ENCODE results near the gene PTPRN2.
"Not testable (repeated sequence)": the region's sequence is repeated elsewhere in the genome, so short reads cannot be mapped to it uniquely, and the experiment has no call there.

PTPRN2 gene

DNA sequence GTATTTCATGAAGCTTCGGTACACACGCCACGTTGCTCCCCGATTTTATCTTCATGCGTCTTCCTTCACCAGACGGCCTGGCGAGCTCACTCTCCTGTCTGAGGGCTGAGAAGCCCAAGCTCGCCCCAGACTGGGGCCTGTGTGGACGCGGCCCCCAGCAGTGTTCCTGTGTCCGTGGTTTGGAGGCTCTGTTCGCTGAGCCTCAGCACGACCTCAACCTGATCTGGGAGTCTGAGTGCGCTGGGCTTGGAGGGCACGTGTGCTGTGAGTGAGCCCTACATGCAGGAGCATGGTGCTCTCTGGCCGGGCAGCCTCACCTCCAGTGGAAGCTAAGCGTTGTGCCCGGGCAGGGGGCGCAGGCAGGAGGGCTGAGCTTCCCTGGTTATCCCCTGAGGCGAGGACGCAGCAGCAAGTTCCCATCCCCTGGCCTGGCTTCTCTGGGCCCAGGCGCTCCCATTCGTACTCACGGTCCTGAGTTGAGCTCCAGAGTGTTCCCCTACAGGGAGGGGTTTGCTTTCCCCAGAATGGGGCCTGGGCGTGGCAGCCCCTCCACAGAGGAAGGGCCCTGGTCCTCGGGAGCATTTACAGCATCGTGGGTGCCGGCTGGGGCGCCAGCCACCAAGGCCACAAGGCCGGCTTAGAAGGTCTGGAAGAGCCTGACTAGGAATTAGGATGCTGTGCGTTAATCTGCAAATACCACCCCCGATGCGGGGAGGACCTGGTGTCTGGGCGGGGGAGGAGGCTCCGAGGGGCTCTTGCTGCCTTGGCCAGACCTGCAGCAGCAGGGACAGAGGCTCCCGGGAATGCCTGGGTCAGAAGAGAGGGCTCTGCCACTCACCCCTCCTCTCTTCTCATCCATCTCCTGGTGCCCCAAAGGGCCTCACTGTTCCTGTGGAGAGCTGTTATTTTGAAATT, 850.2 kb downstream of the PTPRN2 start:
- FAIRE-seq (no peak), DNase-seq (ENCODE audit: insufficient read length, low spot score) (no peak)

- no peak for DNase-seq (ENCODE audit: insufficient read length, low spot score)
- no peak for FAIRE-seq
Observed at GRCh38 chr7:157736341-157736740, 851.3 kb downstream of the PTPRN2 start.

DNA sequence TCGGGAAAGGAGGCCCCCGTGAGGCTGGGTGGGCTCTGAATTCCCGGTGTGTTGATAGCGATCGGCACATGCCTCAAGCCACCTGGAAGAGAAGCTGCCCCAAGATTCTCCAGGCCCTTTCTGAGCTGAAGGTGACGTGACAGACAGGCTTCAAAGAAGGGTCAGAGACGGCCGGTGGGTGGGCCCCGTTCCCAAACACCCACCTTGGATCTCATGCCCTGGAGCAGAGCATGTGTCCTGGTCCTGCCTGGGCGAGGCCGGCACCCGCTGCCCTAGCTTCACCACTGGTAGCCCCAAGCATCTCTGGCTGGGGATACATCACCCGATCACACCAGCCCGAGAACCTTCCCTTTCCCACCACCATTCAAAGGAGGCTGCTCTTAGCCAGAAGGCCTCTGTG, 851.8 kb downstream of the PTPRN2 start:
- no peak for FAIRE-seq
- no peak for DNase-seq (ENCODE audit: insufficient read length, low spot score)

DNA sequence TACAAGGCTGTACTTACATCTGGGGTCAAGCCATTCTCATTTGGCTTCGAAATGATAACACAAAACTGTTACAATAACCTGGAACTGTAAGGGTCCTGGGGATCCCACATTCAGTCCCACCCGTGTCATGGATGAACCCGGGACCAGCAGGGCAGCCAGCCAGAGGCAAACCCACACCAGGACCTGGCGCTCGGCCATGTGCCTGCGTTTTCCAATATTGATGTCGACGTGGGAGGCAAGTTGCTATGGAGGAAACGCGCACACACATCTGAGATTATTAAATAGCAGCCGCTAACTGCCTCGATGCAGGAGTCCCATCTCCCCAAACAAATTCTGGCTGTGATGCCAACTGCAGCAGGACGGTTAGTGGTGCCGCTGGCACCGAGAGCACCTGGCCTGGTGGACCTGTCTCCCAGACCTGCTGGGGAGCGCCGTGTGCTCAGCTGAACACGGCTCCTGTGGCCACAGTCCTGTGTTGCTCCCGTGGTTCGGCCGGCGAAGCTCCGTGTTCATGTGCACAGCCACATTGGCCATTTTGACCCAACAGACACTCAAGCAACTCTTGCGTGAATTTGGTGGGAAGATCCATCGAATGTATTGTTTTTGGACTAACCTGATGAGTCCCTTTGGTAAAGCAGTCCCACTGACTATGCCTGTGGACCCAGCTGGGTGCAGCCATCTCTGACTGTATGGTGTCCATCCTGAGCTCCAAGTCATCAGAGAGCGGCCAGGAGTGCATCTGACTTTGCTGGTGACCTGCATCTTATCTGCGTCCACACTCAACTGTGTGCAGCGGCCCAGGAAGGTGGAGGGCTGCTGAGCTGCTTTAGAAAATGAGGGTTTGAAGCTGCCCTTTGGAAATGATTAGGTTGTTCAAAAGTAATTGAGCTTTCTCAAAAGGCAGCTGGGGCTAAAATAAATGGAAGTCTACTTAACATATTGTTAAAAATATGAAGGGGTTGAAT, 852.7 kb downstream of the PTPRN2 start:
- DNase-seq (ENCODE audit: insufficient read length, low spot score) (no peak), FAIRE-seq (no peak)

GRCh38 chr7:157733760-157734395, 853.7 kb downstream of the PTPRN2 start:
- FAIRE-seq; DNase-seq (ENCODE audit: insufficient read length, low spot score): not testable (repeated sequence)

DNA sequence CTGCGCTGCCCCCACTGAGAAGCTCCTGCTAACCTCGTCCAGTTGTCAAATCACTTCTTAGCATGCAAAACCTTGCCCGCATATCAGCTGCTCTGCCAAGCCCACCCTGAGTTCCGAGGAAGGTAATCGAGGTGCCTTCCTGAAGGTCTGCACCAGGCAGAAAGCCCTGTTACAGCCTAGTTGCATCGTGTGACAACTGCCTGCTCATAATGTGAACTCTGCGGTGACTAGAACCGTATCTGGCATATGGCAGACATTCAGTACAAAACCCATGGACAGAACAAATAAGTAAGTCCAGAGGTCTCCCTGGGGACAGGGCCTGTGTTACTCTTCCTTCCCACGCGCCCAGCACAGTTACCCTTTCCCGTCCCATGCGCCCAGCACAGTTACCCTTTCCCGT, 856.5 kb downstream of the PTPRN2 start:
- no peak for DNase-seq (ENCODE audit: insufficient read length, low spot score)
- FAIRE-seq = no peak

GRCh38 chr7:157730614-157731013, 857.0 kb downstream of the PTPRN2 start:
- DNase-seq (ENCODE audit: insufficient read length, low spot score) (no peak), FAIRE-seq (no peak)

GRCh38 chr7:157729566-157729965, 858.1 kb downstream of the PTPRN2 start:
- DNase-seq (ENCODE audit: insufficient read length, low spot score) = no peak
- FAIRE-seq = no peak

GRCh38 chr7:157727964-157728615, 859.5 kb downstream of the PTPRN2 start:
- DNase-seq (ENCODE audit: insufficient read length, low spot score) (no peak), FAIRE-seq (no peak)

GRCh38 chr7:157726764-157727163, 860.9 kb downstream of the PTPRN2 start:
- DNase-seq (ENCODE audit: insufficient read length, low spot score) (no peak), FAIRE-seq (no peak)

DNA sequence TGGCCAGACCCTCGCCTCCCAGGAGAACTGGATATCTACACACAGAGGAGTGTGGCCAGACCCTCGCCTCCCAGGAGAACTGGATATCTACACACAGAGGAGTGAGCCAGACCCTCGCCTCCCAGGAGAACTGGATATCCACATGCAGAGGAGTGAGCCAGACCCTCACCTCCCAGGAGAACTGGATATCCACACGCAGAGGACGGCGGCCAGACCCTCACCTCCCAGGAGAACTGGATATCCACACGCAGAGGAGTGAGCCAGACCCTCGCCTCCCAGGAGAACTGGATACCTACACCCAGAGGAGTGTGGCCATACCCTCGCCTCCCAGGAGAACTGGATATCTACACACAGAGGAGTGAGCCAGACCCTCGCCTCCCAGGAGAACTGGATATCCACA, 862.3 kb downstream of the PTPRN2 start:
- not testable (repeated sequence) for FAIRE-seq; DNase-seq (ENCODE audit: insufficient read length, low spot score)

GRCh38 chr7:157723205-157723604, 864.4 kb downstream of the PTPRN2 start:
- no peak for FAIRE-seq
- no peak for DNase-seq (ENCODE audit: insufficient read length, low spot score)

- DNase-seq (ENCODE audit: insufficient read length, low spot score) (no peak), FAIRE-seq (no peak)
Observed at GRCh38 chr7:157722137-157723060, 865.2 kb downstream of the PTPRN2 start.

- FAIRE-seq (no peak), DNase-seq (ENCODE audit: insufficient read length, low spot score) (no peak)
Observed at GRCh38 chr7:157721468-157722136, 866.0 kb downstream of the PTPRN2 start.

DNA sequence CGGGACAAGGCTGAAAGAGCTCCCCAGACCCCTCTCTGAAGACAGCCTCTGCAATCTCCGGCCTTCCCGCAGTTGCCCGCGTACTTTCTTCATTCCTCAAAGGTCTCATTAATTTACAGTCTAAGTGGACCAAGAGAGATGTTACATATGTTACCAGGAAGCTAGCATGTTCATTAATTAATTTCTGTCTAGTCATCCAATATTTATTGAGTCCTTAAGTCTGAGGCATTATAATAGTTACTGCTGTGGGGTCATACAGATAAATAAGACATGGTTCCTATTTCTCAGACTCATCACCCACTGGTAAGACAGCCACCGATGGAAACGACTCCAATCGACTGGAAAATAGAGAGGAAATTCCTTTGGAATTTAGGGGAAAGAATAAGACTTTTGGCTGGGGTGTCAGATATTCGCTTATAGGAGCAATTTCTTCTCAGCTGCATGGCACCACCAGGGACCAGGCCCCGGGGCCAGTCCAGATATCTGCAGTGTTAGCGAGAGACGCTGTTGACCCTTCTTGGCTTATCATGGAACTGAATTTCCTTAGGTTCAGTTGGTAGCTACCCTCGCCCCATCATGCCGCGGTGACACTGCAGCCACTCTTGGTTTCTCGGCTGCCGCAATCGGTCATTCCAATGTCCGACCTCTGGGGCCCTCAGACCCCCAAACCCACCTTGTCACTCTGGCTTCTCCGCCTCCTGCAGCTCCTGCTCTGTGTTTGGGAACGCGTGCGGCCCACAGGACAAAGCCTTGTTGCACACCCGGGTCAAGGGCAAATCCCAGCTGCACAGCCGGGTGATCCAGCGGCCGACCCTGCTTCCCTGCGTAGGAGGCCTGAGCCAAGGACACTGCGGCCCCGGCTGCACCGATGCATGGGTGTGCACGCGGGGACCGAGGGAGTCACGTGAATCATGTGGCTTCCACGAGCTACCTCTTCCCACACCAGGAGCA, 867.6 kb downstream of the PTPRN2 start:
- DNase-seq (ENCODE audit: insufficient read length, low spot score) = no peak
- FAIRE-seq = no peak

DNA sequence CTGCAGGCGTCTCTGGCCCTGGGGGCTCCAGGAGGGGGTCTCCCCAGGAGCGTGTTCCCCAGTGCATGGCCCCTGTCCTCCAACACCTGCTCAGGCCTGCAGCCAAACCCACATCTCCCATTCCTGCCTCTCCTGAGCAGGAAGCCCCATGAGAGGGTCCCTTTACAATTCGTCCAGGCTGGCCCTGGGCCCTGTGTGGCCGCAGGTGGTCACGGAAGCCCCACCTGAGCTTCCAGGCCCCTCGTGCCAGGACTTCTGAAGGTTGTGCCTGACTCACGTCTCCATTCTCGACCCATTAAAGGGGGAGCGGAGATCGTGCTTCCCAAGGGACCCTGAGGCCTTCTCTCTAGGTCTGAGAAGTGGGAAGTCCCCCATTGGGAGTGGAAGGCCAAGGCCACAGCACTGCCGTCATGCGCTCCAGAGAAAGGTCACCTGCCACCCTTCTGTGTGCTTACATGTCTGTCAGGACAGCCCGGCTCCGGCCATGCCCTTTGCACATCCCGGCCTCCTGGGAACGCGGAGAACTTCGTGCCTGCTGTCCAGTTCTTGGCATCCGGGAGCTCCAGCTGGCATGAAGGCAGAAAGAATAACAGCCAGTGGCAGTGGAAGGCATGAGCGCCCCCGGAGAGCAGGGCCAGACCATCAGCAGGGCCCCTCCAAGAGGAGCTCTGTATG, 868.5 kb downstream of the PTPRN2 start:
- DNase-seq (ENCODE audit: insufficient read length, low spot score) = no peak
- no peak for FAIRE-seq
